ENCODE results near the gene RHD. TPM values are rescaled to one million over a fixed set of nuclear protein-coding genes. Genes with fewer than 3 reads are reported as not detected.

The RHD gene
- total RNA-seq, 1 experiment from 2014 or later, result not detected

DNA sequence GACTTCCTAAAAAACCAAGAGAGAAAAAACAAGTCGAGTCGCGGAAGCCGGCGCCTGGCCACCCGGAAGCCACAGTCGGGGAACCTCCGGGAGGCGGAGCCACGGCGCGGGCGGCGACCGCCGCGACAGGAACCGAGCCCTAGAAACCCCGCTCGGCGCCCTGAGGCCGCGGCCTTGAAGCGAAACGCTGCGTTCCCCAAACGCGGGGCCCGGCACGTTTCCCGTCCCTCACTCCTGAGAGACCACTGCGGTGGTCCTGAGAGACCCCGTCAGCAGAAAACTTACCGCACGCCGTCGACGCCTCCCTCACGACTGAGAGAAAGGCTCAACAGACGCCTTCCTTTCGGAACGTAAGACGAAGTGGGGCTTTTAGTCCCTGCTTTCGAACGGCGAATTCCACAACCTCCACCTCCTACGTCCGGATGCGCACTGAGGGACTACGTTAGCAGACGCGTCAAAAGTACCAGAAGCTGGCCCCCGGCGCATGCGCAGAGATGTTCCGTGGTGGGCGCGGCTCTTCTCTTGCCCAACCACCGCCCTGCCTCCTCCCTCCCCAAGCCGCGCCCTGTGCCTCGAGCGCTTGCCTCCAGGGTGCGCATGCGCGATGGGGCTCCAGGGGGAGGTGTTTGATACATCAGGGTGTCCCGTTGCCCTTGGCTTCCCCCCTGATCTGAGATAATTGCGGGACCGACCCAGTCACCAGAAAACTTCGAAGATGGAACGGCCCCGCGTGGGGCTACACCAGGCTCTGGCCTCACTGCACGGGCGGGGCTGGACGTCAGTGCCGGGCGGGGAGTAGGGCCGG lies 25.1 kb upstream of the RHD start, which contains the start of gene RSRP1:
Gene RSRP1, minus strand, starts transcription at position 431 of the 805 bp plus-strand sequence. CDS start 491 bp downstream, outside the sequence.
- BruUV-seq (replicated peaks), result TSS peak; percentile 80
- H3K9me3 Mint-ChIP-seq (ENCODE audit: unreplicated experiment), result no peaks in the 10 kb centered on the region
- Histone ChIP-seq H3K4me3 (ENCODE audit: low read depth, low read length) (peak within 1 kb of the TSS; percentile 86), H3K4me1 (peaks cover 12% of the 10 kb centered on the region), H3K9me3 (no peaks in the 10 kb centered on the region), H3K36me3 (ENCODE audit: control insufficient read depth, insufficient read depth, low read length) (no peaks in the 10 kb centered on the region; the same call in 1 of the 2 replicates), H3K27me3 (replicated peaks; ENCODE audit: control insufficient read depth, insufficient read depth, low read length) (no peaks in the 10 kb centered on the region)
- no peaks in the 10 kb centered on the region for H3K27me3 Mint-ChIP-seq (ENCODE audit: insufficient read depth, unreplicated experiment)
- peaks cover 7% of the 10 kb centered on the region for H3K4me1 Mint-ChIP-seq (ENCODE audit: low read depth, unreplicated experiment)
- ChIA-PET CTCF (interaction anchor here (1.4 to 1.6 kb wide), 2 partner anchors 14 to 15 kb away, joined by 4 to 5 read pairs; partner anchors contain the start of gene SYF2), POLR2A (interaction anchor here (0.6 to 1.4 kb wide), 5 partner anchors 9 to 326 kb away, joined by 3 to 23 read pairs (median 3); partner anchors contain the start of gene SYF2)
- H3K36me3 Mint-ChIP-seq (ENCODE audit: insufficient read depth, unreplicated experiment), result peaks cover 56% of the 10 kb centered on the region
- H3K27ac Mint-ChIP-seq (ENCODE audit: unreplicated experiment), result peak within 1 kb of the TSS; percentile 92
- DNase-seq, result peak; percentile 96 to 98
- intact Hi-C loops (cut with micrococcal nuclease; ENCODE audit: unreplicated experiment), result loop anchor here (2.0 kb wide), 1 partner anchor 14 kb away; the partner anchor contains the start of gene SYF2
- peak within 1 kb of the TSS; percentile 95 for H3K4me3 Mint-ChIP-seq (ENCODE audit: unreplicated experiment)
- TF ChIP-seq CTCF (IDR thresholded peaks at IDR 0.05; ENCODE audit: insufficient read depth in 1 of 2, low read depth in 1 of 2, low read length in 1 of 2, severe bottlenecking in 1 of 2, unreplicated experiment in 1 of 2), result no peak

DNA sequence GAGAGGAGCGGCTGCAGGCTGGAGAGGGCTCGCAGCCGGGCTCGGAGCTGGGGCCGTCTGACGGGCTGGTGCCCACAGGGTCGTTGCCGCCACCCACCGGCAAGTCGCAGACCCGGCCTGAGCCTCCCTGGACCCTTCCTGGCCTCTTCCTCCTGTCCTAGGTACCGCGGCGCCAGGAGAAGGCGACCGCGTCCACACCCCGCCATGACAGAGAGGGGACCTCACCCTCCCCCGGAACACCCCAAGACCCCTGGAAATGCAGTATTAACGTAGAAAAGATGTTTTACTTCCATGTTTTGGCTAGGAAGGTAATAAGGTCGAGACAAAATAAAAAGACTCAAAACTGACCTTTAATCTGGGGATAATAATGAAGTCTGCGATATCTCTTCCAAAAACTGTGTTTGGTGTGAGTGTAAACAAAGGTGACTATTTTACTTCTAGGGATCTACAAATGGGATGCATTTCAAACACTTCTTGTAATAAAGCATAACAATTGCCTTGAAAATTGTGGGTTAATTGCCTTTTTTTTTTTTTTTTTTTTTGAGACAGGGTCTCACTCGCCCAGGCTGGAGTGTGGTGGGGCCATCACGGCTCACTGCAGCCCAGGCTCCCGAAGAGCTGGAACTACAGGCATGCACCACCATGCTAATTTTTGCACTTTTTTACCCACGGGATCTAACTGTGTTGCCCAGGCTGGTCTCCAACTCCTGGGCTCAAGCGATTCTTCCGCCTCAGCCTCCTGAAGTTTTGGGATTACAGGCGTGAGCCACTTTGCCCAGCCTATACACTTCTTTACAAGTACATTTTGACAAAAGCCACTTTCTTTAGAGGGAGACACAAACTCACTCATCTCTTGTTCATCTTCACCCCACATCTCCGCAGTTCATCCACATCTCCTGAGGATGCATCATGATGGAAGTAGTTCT lies 24.2 kb upstream of the RHD start:
- H3K27ac Mint-ChIP-seq (ENCODE audit: unreplicated experiment), result peak overlapping the region; percentile 92
- peaks cover 48% of the 10 kb centered on the region for H3K36me3 Mint-ChIP-seq (ENCODE audit: insufficient read depth, unreplicated experiment)
- BruUV-seq (replicated peaks), result TSS peak; percentile 61
- Histone ChIP-seq H3K4me3 (ENCODE audit: low read depth, low read length) (peak overlapping the region; percentile 86), H3K36me3 (ENCODE audit: control insufficient read depth, insufficient read depth, low read length) (no peaks in the 10 kb centered on the region; the same call in 1 of the 2 replicates), H3K27me3 (replicated peaks; ENCODE audit: control insufficient read depth, insufficient read depth, low read length) (no peaks in the 10 kb centered on the region), H3K4me1 (peaks cover 12% of the 10 kb centered on the region), H3K9me3 (no peaks in the 10 kb centered on the region)
- no peak for DNase-seq
- CTCF ChIA-PET, result interaction anchor here (1.4 to 1.6 kb wide), 2 partner anchors 15 to 16 kb away, joined by 4 to 5 read pairs; partner anchors contain the start of gene SYF2
- H3K4me1 Mint-ChIP-seq (ENCODE audit: low read depth, unreplicated experiment), result peaks cover 7% of the 10 kb centered on the region
- no peaks in the 10 kb centered on the region for H3K9me3 Mint-ChIP-seq (ENCODE audit: unreplicated experiment)
- peak in 1 of 2 experiments; percentile 30 for TF ChIP-seq CTCF (IDR thresholded peaks at IDR 0.05; ENCODE audit: insufficient read depth in 1 of 2, low read depth in 1 of 2, low read length in 1 of 2, severe bottlenecking in 1 of 2, unreplicated experiment in 1 of 2)
- intact Hi-C loops (cut with micrococcal nuclease; ENCODE audit: unreplicated experiment), result loop anchor here (2.0 kb wide), 1 partner anchor 15 kb away; the partner anchor contains the start of gene SYF2
- peak overlapping the region; percentile 95 for H3K4me3 Mint-ChIP-seq (ENCODE audit: unreplicated experiment)
- H3K27me3 Mint-ChIP-seq (ENCODE audit: insufficient read depth, unreplicated experiment), result no peaks in the 10 kb centered on the region
- POLR2A ChIA-PET, result interaction anchor here (0.6 to 1.4 kb wide), 5 partner anchors 8 to 325 kb away, joined by 3 to 23 read pairs (median 3); partner anchors contain the start of gene SYF2

DNA sequence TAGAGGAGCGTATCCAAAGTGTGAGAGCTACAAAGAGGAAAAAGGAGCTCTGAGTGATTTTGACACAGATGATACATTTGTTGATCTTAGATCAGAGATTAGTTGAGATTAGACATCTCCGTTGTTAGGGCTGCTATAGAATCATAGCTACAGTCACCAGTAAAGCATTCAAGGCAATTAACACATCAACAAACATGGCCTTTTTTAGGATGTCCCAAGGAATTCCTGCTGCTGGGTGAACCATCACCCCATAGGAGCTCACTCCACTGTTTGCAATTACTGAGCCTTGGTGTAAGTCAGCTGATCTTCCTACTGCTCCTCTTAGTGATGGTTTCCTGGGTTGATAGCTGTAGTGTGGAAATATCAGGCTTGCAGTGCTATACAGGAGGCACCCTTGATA lies 18.4 kb upstream of the RHD start:
- no peak overlapping the region for H3K4me3 ChIP-seq (ENCODE audit: low read depth, low read length)
- H3K27ac Mint-ChIP-seq (ENCODE audit: unreplicated experiment), result no peak overlapping the region
- H3K27me3 Mint-ChIP-seq (ENCODE audit: insufficient read depth, unreplicated experiment), result no peaks in the 10 kb centered on the region
- H3K36me3 Mint-ChIP-seq (ENCODE audit: insufficient read depth, unreplicated experiment), result no peaks in the 10 kb centered on the region
- H3K4me3 Mint-ChIP-seq (ENCODE audit: unreplicated experiment), result no peak overlapping the region
- BruUV-seq (replicated peaks), result no TSS peak
- ChIA-PET CTCF (no interaction called here), POLR2A (no interaction called here)
- H3K9me3 ChIP-seq, result no peaks in the 10 kb centered on the region
- no peaks in the 10 kb centered on the region for H3K9me3 Mint-ChIP-seq (ENCODE audit: unreplicated experiment)
- no peaks in the 10 kb centered on the region for H3K27me3 ChIP-seq (replicated peaks; ENCODE audit: control insufficient read depth, insufficient read depth, low read length)
- no peak for TF ChIP-seq CTCF (IDR thresholded peaks at IDR 0.05; ENCODE audit: insufficient read depth in 1 of 2, low read depth in 1 of 2, low read length in 1 of 2, severe bottlenecking in 1 of 2, unreplicated experiment in 1 of 2)
- H3K4me1 Mint-ChIP-seq (ENCODE audit: low read depth, unreplicated experiment), result peaks cover 7% of the 10 kb centered on the region
- intact Hi-C loops (cut with micrococcal nuclease; ENCODE audit: unreplicated experiment), result no loop called here
- peaks cover 16% of the 10 kb centered on the region for H3K4me1 ChIP-seq
- H3K36me3 ChIP-seq (ENCODE audit: control insufficient read depth, insufficient read depth, low read length), result no peaks in the 10 kb centered on the region
- no peak for DNase-seq

Measured in Caco-2 (cell line).